GM19468 (cell line): Measurements from ENCODE around the gene OR3A3.
"Not testable (repeated sequence)": the region's sequence is repeated elsewhere in the genome, so short reads cannot be mapped to it uniquely, and the experiment has no call there.

Experiments
- ATAC-seq: cut with Tn5 transposase; IDR thresholded peaks from one replicate; pipeline ENCODE4 v1.9.1; 2021; ENCODE audit warnings: mild to moderate bottlenecking, moderate library complexity, moderate number of reproducible peaks; ENCODE audit not compliant: unreplicated experiment; ENCODE audit errors: extremely low read depth

The OR3A3 gene

GRCh38 chr17:3411070-3411469, at the start of gene OR3A3:
TSS of gene OR3A3 (plus strand) at chr17:3411370.
- ATAC-seq: no peak

GRCh38 chr17:3371167-3371566, 40.0 kb upstream of the OR3A3 start:
- ATAC-seq: not testable (repeated sequence)

GRCh38 chr17:3378321-3378720, 32.8 kb upstream of the OR3A3 start:
- no peak for ATAC-seq

- no peak for ATAC-seq
Measured at GRCh38 chr17:3381957-3382356, 29.2 kb upstream of the OR3A3 start.

- no peak for ATAC-seq
Measured at GRCh38 chr17:3385869-3386816, 25.0 kb upstream of the OR3A3 start, which contains the start of gene OR3A2. TSS of gene OR3A2 (minus strand) at chr17:3386308.

- ATAC-seq: no peak
Measured at GRCh38 chr17:3389791-3390190, 21.4 kb upstream of the OR3A3 start.

GRCh38 chr17:3397801-3398200, 13.4 kb upstream of the OR3A3 start:
- not testable (repeated sequence) for ATAC-seq

- no peak for ATAC-seq
Measured at GRCh38 chr17:3398310-3398709, 12.9 kb upstream of the OR3A3 start, which contains the start of gene OR1E1. TSS of gene OR1E1 (minus strand) at chr17:3398410. CDS start at chr17:3398410, 0 bp downstream.

GRCh38 chr17:3400055-3400454, 11.1 kb upstream of the OR3A3 start:
- no peak for ATAC-seq

GRCh38 chr17:3401786-3402185, 9.4 kb upstream of the OR3A3 start:
- ATAC-seq: no peak

- ATAC-seq: not testable (repeated sequence)
Measured at GRCh38 chr17:3403856-3404255, 7.3 kb upstream of the OR3A3 start.

- not testable (repeated sequence) for ATAC-seq
Measured at GRCh38 chr17:3412216-3412615, 1.0 kb downstream of the OR3A3 start.

GRCh38 chr17:3415610-3416009, 4.4 kb downstream of the OR3A3 start:
- no peak for ATAC-seq

- no peak for ATAC-seq
Measured at GRCh38 chr17:3418222-3418621, 7.1 kb downstream of the OR3A3 start.

GRCh38 chr17:3433215-3433614, 22.0 kb downstream of the OR3A3 start:
- ATAC-seq: not testable (repeated sequence)

- ATAC-seq: no peak
Measured at GRCh38 chr17:3433741-3434140, 22.6 kb downstream of the OR3A3 start, which contains the start of gene OR1E2. TSS of gene OR1E2 (minus strand) at chr17:3433841. CDS start at chr17:3433841, 0 bp downstream.

- no peak for ATAC-seq
Measured at GRCh38 chr17:3438368-3438767, 27.2 kb downstream of the OR3A3 start.

- ATAC-seq: no peak
Measured at GRCh38 chr17:3440451-3440850, 29.3 kb downstream of the OR3A3 start.

- ATAC-seq: no peak
Measured at GRCh38 chr17:3447625-3448024, 36.5 kb downstream of the OR3A3 start.

- ATAC-seq: no peak
Measured at GRCh38 chr17:3448059-3448665, 37.0 kb downstream of the OR3A3 start.

GRCh38 chr17:3466355-3466754, 55.2 kb downstream of the OR3A3 start:
- not testable (repeated sequence) for ATAC-seq
